Prostate gland (tissue), 2 donors: Measurements from ENCODE around the gene CDH13.

Experiments
- POLR2A ChIP-seq: fragments of 450-650 bp; IDR thresholded peaks from one replicate; pipeline ENCODE4 v1.6.1; 2016; ENCODE audit warnings: antibody characterized with exemption, mild to moderate bottlenecking
- POLR2AphosphoS5 ChIP-seq: sonication (generic); formaldehyde crosslinking; IDR thresholded peaks from one replicate; pipeline ENCODE4 v1.6.1; 2017; ENCODE audit warnings: antibody characterized with exemption
- TF ChIP-seq, protein P1 (sequence below), 4 experiments: fragments of 200-600 bp in 2 of 4; fragments of 450-650 bp in 2 of 4; sonication (generic) in 2 of 4; IDR thresholded peaks; 1 replicate in 3 of 4; 2 replicates in 1 of 4; pipeline ENCODE4 v1.5.1; 2016 to 2019; ENCODE audit warnings: antibody characterized with exemption in 4 of 4, mild to moderate bottlenecking in 2 of 4, moderate library complexity in 2 of 4

DNA sequence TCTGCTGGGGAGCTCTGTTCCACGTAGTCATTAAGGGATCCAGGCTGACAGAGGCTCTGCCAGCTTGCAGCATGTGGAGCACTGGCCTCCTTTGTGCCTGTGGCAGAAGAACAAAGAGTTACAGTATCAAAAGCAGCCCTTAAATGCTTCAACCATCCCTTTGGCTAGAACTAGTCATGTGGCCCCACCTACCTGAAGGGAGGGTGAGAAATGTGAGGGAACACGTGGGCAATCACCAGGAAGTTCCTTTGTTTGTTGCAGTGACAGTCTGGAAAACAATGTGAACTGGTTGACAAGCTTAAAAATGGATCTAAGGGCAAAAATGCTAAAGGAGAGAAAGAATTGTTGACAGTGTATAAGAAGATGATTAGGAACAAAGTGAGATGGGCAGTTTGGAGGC is 890.6 kb downstream of the CDH13 start:
- TF ChIP-seq, protein P1, sequence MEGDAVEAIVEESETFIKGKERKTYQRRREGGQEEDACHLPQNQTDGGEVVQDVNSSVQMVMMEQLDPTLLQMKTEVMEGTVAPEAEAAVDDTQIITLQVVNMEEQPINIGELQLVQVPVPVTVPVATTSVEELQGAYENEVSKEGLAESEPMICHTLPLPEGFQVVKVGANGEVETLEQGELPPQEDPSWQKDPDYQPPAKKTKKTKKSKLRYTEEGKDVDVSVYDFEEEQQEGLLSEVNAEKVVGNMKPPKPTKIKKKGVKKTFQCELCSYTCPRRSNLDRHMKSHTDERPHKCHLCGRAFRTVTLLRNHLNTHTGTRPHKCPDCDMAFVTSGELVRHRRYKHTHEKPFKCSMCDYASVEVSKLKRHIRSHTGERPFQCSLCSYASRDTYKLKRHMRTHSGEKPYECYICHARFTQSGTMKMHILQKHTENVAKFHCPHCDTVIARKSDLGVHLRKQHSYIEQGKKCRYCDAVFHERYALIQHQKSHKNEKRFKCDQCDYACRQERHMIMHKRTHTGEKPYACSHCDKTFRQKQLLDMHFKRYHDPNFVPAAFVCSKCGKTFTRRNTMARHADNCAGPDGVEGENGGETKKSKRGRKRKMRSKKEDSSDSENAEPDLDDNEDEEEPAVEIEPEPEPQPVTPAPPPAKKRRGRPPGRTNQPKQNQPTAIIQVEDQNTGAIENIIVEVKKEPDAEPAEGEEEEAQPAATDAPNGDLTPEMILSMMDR (IDR thresholded peaks at IDR 0.05) = no peak
- no peak for TF ChIP-seq POLR2A
- TF ChIP-seq POLR2AphosphoS5 = no peak
